BLaER1 (cell line): Measurements from ENCODE around the gene OR3A3.
"Not testable (repeated sequence)": the region's sequence is repeated elsewhere in the genome, so short reads cannot be mapped to it uniquely, and the experiment has no call there.

Experiments
- H3K27ac ChIP-seq: shearing (Covaris generic); formaldehyde crosslinking; 2 replicates; pipeline ENCODE4 v1.8.1; 2022
- H3K27me3 ChIP-seq: shearing (Covaris generic); formaldehyde crosslinking; 2 replicates; pipeline ENCODE4 v1.8.1; 2022
- H3K36me3 ChIP-seq: shearing (Covaris generic); formaldehyde crosslinking; 2 replicates; pipeline ENCODE4 v1.8.1; 2022
- H3K4me1 ChIP-seq: shearing (Covaris generic); formaldehyde crosslinking; 2 replicates; pipeline ENCODE4 v1.8.1; 2022
- H3K4me2 ChIP-seq: shearing (Covaris generic); formaldehyde crosslinking; 2 replicates; pipeline ENCODE4 v1.8.1; 2022
- H3K4me3 ChIP-seq: shearing (Covaris generic); formaldehyde crosslinking; 2 replicates; pipeline ENCODE4 v1.8.1; 2022
- H3K9ac ChIP-seq: shearing (Covaris generic); formaldehyde crosslinking; 2 replicates; pipeline ENCODE4 v1.8.1; 2022
- H3K9me3 ChIP-seq: shearing (Covaris generic); formaldehyde crosslinking; 2 replicates; pipeline ENCODE4 v1.8.1; 2022
- H4K20me1 ChIP-seq: shearing (Covaris generic); formaldehyde crosslinking; 2 replicates; pipeline ENCODE4 v1.8.1; 2022
- Cebpa-rat ChIP-seq: shearing (Covaris generic); IDR thresholded peaks from 2 replicates; pipeline ENCODE4 v1.8.1; 2022

The OR3A3 gene

DNA sequence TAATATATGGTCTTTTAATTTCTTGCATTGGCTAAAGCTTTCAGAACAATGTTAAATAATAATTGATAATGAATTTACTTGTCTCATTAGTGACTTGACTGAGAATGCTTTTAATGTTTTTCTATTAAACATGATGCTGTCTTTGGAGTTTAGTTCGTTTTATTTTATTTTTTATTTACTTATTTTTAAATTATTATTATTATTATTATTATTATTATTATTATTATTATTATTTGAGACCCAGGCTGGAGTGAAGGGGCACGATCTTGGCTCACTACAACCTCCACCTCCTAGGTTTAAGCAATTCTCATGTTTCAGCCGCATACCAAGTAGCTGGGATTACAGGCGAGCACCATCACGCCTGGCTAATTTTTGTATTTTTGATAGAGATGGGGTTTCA, 4.4 kb downstream of the OR3A3 start:
- H3K27me3 ChIP-seq = no peaks in the 10 kb centered on the region
- H3K4me1 ChIP-seq = peaks cover 17% of the 10 kb centered on the region
- no peaks in the 10 kb centered on the region for H4K20me1 ChIP-seq
- no peak overlapping the region for H3K27ac ChIP-seq
- no peaks in the 10 kb centered on the region for H3K36me3 ChIP-seq
- no peak overlapping the region for H3K4me2 ChIP-seq
- H3K9ac ChIP-seq = no peak overlapping the region
- TF ChIP-seq Cebpa-rat = no peak
- no peak overlapping the region for H3K4me3 ChIP-seq
- peaks cover 5% of the 10 kb centered on the region; the same call in 1 of the 2 replicates for H3K9me3 ChIP-seq

DNA sequence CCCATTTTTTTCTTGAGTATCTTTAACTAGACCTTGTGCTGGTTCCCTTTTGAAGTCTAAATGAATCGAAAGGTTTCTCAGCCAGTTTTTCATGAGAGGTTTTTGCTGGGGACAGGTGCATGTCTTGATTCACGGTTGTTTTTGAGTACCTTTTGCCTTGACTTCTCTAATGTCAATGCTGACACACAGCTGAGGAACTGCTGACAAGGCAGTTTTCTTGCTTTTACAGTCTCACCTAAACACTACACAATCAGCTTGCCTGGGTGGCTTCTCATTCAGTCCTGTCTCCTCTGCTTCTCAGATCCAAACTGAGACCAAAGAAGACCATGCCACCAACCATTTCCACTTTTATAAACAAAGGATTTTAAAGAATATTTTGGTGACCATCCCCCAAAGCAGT, 7.1 kb downstream of the OR3A3 start:
- Histone ChIP-seq H3K27me3 (no peaks in the 10 kb centered on the region), H3K9ac (no peak overlapping the region), H3K36me3 (no peaks in the 10 kb centered on the region), H3K4me1 (no peaks in the 10 kb centered on the region), H3K4me3 (no peak overlapping the region), H3K4me2 (no peak overlapping the region), H3K27ac (no peak overlapping the region), H3K9me3 (peaks cover 5% of the 10 kb centered on the region; the same call in 1 of the 2 replicates), H4K20me1 (no peaks in the 10 kb centered on the region)
- TF ChIP-seq Cebpa-rat = no peak

DNA sequence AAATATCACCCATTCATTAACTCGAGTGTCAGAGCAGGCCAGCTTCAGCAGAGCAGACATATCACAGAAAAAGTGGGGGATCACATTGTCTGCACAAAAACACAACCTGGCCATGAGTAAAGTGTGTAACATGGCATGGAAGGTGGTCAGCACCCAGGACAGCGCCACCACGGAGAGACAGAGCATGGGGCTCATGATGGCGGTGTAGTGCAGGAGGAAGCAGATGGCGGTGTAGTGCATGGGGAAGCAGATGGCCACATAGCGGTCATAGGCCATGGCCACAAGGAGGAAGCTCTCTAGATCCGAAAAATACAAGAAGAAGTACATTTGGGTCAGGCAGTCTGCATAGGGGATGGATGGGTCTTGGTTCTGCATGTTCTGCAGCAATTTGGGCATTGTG, 22.0 kb downstream of the OR3A3 start:
- H3K9ac ChIP-seq, H4K20me1 ChIP-seq, H3K27me3 ChIP-seq, H3K36me3 ChIP-seq, H3K4me3 ChIP-seq, H3K4me1 ChIP-seq, H3K27ac ChIP-seq, H3K4me2 ChIP-seq, H3K9me3 ChIP-seq: not testable (repeated sequence)

DNA sequence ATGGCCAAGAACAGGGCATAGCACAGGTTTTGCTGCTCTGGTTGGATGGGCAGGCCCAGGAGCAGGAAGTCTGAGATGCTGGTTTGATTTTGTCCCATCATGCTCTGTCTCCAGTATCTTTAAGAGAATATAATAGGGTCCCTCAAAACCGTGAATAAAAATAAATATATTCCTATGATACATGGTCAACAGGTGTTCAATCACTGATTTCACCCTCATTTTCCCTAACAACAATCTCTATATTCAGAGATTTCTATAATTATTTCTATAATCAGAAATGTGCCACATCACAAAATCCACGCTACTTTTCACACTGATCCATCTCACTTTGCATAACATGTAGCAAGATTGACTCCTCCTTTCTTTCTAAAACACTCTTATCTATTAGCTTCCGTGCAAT, 22.6 kb downstream of the OR3A3 start, which contains the start of gene OR1E2:
OR1E2 (minus strand) TSS at position 101 of the 400 bp plus-strand sequence; CDS start at position 101, 0 bp downstream.
- Histone ChIP-seq H3K4me1 (no peaks in the 10 kb centered on the region), H3K36me3 (no peaks in the 10 kb centered on the region), H3K9ac (no peak within 1 kb of the TSS), H3K9me3 (no peaks in the 10 kb centered on the region), H3K4me2 (no peak within 1 kb of the TSS), H3K27ac (no peak within 1 kb of the TSS), H4K20me1 (no peaks in the 10 kb centered on the region), H3K27me3 (no peaks in the 10 kb centered on the region), H3K4me3 (no peak within 1 kb of the TSS)
- TF ChIP-seq Cebpa-rat = no peak

DNA sequence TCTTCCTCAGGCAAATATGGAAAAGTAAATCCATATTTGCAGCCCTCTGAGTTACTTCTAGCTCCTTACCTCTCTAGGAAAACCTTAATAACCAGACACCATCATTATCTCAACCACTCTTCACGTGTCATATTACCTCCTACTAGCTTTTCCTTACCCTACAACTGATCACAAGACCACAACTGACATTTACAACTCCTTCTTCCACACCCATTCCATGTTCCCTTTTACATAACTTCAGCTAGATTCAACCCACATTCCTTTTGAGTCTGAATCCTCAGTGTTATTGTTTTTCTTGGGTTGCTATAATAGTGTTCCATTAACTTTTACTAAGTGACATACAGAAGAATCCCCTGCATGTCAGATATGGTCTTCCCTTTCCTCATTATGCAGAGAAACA, 27.2 kb downstream of the OR3A3 start:
- no peak overlapping the region for H3K27ac ChIP-seq
- no peaks in the 10 kb centered on the region for H3K4me1 ChIP-seq
- no peak overlapping the region for H3K4me2 ChIP-seq
- TF ChIP-seq Cebpa-rat = no peak
- H3K4me3 ChIP-seq = no peak overlapping the region
- H4K20me1 ChIP-seq = no peaks in the 10 kb centered on the region
- no peaks in the 10 kb centered on the region for H3K9me3 ChIP-seq
- H3K9ac ChIP-seq = no peak overlapping the region
- no peaks in the 10 kb centered on the region for H3K27me3 ChIP-seq
- no peaks in the 10 kb centered on the region for H3K36me3 ChIP-seq

DNA sequence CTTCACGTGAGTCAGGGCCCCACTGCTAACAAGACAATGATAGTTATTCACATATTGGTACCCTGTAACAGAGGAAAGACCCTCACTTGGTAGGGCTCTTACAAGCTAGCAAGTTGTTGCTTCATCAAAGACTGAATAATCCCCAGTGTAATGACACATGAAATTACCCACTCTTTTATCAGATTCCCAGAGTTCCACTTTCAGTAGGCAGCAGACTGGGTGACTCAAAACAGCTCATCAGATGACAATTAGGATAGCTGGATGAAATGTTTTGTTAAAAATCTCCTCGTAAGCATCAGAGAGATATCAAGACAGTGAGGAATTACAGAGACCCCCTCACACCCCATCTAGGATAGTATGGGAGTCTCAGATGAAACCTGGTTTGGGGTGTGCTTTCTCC, 29.3 kb downstream of the OR3A3 start:
- H3K27ac ChIP-seq = no peak overlapping the region
- no peak overlapping the region for H3K4me2 ChIP-seq
- no peak for TF ChIP-seq Cebpa-rat
- H3K27me3 ChIP-seq = no peaks in the 10 kb centered on the region
- H3K9me3 ChIP-seq = no peaks in the 10 kb centered on the region
- H3K4me3 ChIP-seq = no peak overlapping the region
- no peaks in the 10 kb centered on the region for H3K36me3 ChIP-seq
- no peaks in the 10 kb centered on the region for H4K20me1 ChIP-seq
- no peak overlapping the region for H3K9ac ChIP-seq
- no peaks in the 10 kb centered on the region for H3K4me1 ChIP-seq

DNA sequence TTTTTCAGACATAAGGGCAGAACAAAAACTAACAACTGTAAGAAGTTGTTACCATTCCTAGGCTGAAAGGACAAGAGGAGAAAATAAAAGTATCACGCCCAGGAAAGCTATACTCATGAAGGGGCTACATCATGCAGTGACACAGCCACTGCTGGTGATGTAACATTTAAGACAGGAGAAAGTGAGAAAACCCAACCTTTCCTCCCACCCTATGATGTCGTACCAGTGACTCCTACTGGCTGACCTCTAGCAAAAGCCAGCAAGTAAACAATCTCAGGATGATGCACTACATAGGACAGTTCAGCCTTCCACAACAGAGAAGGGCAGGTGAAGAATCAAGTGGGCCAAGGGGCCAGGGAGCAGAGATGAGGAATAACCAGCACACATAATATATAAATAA, 36.5 kb downstream of the OR3A3 start:
- Histone ChIP-seq H3K4me1 (no peaks in the 10 kb centered on the region), H3K9me3 (no peaks in the 10 kb centered on the region), H3K27ac (no peak overlapping the region), H4K20me1 (no peaks in the 10 kb centered on the region), H3K4me3 (no peak overlapping the region), H3K36me3 (no peaks in the 10 kb centered on the region), H3K4me2 (no peak overlapping the region), H3K9ac (no peak overlapping the region), H3K27me3 (no peaks in the 10 kb centered on the region)
- no peak for TF ChIP-seq Cebpa-rat

DNA sequence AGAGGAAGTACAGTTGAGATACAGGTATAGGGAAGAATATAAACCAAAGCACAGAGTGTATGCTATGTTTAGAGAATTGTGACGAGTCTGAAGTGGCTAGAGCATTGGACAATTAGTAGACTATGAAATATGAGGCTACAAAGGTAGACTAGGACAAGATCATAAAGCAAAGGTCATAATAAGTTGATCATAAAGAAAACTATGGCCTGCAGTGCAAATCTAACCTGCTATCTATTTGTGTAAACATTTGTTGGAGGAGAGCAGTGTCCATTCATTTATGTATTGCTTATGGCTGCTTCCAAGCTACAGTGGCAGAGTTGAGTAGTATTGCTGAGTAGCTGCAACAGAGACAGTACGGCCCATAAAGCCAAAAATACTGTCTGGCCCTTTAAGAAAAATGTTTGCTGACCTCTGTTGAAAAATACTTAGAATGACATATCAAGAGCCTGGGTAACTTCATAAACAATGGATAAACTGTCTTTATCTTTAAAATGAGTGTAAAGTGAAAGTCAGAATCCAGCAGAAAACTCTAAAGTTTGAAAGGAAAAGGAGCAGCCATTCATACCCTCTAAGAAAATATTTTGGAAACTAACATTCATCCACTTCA, 37.0 kb downstream of the OR3A3 start:
- H3K27ac ChIP-seq = no peak overlapping the region

DNA sequence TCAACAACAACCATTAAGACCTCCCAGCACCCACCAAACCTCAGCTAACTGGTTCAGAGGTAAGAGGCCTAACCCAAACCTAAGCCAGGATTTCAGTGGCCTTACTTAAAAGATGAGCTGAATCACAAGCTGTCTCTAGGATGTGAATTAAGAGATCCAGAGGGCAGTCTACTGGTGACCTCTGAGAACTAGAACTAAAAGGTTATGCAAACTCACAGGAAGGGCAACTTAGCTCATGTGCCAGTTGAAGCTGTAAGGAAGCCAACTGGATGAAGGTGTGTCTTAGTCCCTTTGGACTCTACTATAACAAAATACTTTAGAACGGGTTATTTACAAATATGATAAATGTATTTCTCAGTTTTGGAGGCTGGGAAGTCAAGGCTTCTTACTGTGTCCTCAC, 55.2 kb downstream of the OR3A3 start:
- H3K27me3 ChIP-seq, H3K4me1 ChIP-seq, H3K9me3 ChIP-seq, H3K4me3 ChIP-seq, H3K27ac ChIP-seq, H3K4me2 ChIP-seq, H3K36me3 ChIP-seq, H3K9ac ChIP-seq, H4K20me1 ChIP-seq: not testable (repeated sequence)

More for the DNA sequence above, 37.0 kb downstream of the OR3A3 start:
- no peaks in the 10 kb centered on the region for H3K36me3 ChIP-seq
- TF ChIP-seq Cebpa-rat = no peak
- no peaks in the 10 kb centered on the region for H3K27me3 ChIP-seq
- no peak overlapping the region for H3K4me3 ChIP-seq
- H3K4me2 ChIP-seq = no peak overlapping the region
- H3K9ac ChIP-seq = no peak overlapping the region
- H4K20me1 ChIP-seq = no peaks in the 10 kb centered on the region
- no peaks in the 10 kb centered on the region for H3K9me3 ChIP-seq
- H3K4me1 ChIP-seq = no peaks in the 10 kb centered on the region

DNA sequence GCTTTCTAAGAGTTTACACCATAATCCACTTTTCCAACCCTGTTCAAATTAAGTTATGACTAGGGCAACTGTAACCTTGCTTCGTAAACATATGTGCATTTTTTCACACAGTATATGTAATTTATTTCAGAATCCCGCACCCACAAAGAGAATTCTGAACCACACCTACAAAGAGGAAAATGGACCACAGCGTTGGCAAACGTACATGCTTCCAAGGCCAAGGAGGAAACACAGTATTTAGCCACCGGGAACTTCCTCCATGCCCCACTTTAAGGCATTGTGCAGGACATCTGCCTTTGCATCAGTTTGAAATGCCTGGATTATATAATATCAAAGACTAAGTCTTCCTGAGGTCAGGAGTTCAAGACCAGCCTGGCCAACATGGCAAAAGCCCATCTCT, 58.4 kb downstream of the OR3A3 start:
- Histone ChIP-seq H3K27ac (no peak overlapping the region), H3K36me3 (no peaks in the 10 kb centered on the region), H4K20me1 (no peaks in the 10 kb centered on the region), H3K4me2 (no peak overlapping the region), H3K9ac (no peak overlapping the region), H3K4me3 (no peak overlapping the region), H3K4me1 (no peaks in the 10 kb centered on the region), H3K27me3 (no peaks in the 10 kb centered on the region), H3K9me3 (no peaks in the 10 kb centered on the region; the same call in 1 of the 2 replicates)
- TF ChIP-seq Cebpa-rat = no peak

DNA sequence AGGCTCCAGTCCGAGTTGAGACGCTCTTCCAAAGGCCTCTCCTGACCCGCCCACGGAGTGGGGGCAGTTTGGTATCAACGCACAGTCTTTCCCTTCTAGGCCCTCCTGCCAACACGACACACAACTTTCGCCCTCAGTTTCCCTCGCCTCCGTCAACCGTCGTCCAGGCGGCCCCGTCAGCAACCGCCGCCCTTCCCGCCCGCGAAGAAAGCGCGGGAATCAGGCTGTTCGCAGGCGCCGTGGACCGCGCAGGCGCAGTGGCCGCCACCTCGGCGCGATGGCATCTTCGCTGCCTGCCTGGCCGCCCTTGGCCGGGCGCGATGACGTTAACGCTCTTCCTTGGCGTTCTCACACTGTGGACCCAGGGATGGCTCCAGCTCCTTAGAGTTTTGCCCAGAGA, 60.4 kb downstream of the OR3A3 start, which contains the start of gene SPATA22:
SPATA22 (minus strand) TSS at position 221 of the 400 bp plus-strand sequence. CDS start 2,494 bp downstream, outside the sequence.
- Histone ChIP-seq H4K20me1 (no peaks in the 10 kb centered on the region), H3K4me2 (no peak within 1 kb of the TSS), H3K9me3 (no peaks in the 10 kb centered on the region; the same call in 1 of the 2 replicates), H3K9ac (no peak within 1 kb of the TSS), H3K27me3 (no peaks in the 10 kb centered on the region), H3K27ac (no peak within 1 kb of the TSS), H3K36me3 (no peaks in the 10 kb centered on the region), H3K4me3 (no peak within 1 kb of the TSS), H3K4me1 (no peaks in the 10 kb centered on the region)
- no peak for TF ChIP-seq Cebpa-rat
